SU-DHL-6 (cell line): ENCODE results near the gene SCRG1.

Source experiments
- H2AFZ ChIP-seq: fragments of 200-600 bp; sonication (generic); 2 replicates; pipeline ENCODE4 v1.6.1; 2014; ENCODE audit warnings: low read depth, mild to moderate bottlenecking, moderate library complexity, mixed read lengths, antibody characterized with exemption, low read length; ENCODE audit not compliant: severe bottlenecking
- H3F3A ChIP-seq: fragments of 200-600 bp; shearing (Covaris generic); 2 replicates; pipeline ENCODE4 v1.6.0; 2016; ENCODE audit warnings: antibody characterized with exemption, mild to moderate bottlenecking; ENCODE audit not compliant: insufficient read depth
- H3K27ac ChIP-seq: fragments of 200-600 bp; sonication (generic); 2 replicates; pipeline ENCODE4 v1.5.1; 2016; ENCODE audit warnings: low read depth, mild to moderate bottlenecking, low read length, moderate library complexity, mixed read lengths
- H3K27me3 ChIP-seq: fragments of 200-600 bp; sonication (generic), shearing (Covaris generic); 2 replicates; pipeline ENCODE4 v1.6.0; 2014; ENCODE audit warnings: mild to moderate bottlenecking, low read length
- H3K36me3 ChIP-seq: fragments of 200-600 bp; sonication (generic); 2 replicates; pipeline ENCODE4 v1.6.1; 2014; ENCODE audit warnings: mild to moderate bottlenecking, low read length, mixed read lengths
- H3K4me2 ChIP-seq: fragments of 300-600, 200-600 bp; shearing (Covaris generic), sonication (generic); 2 replicates; pipeline ENCODE4 v1.6.0; 2014; ENCODE audit warnings: low read length, low read depth, mild to moderate bottlenecking; ENCODE audit not compliant: poor library complexity, severe bottlenecking
- H3K4me3 ChIP-seq: fragments of 200-600 bp; sonication (generic); 2 replicates; pipeline ENCODE4 v1.5.1; 2014; ENCODE audit warnings: antibody characterized with exemption, low read length, mild to moderate bottlenecking, mixed read lengths; ENCODE audit not compliant: insufficient read depth, poor library complexity, severe bottlenecking
- H3K79me2 ChIP-seq: fragments of 200-600 bp; sonication (generic); 2 replicates; pipeline ENCODE4 v1.6.1; 2014; ENCODE audit warnings: mild to moderate bottlenecking, low read length, moderate library complexity; ENCODE audit not compliant: insufficient read depth
- H3K9ac ChIP-seq: fragments of 200-600 bp; sonication (generic); 2 replicates; pipeline ENCODE4 v1.7.0; 2014; ENCODE audit warnings: mild to moderate bottlenecking, low read length
- H3K9me2 ChIP-seq: fragments of 200-600 bp; sonication (generic); replicated peaks from 2 replicates; pipeline ENCODE4 v1.6.1; 2014; ENCODE audit warnings: low read length; ENCODE audit not compliant: insufficient read depth
- H3K9me3 ChIP-seq: fragments of 200-600 bp; sonication (generic); 2 replicates; pipeline ENCODE4 v1.6.1; 2014; ENCODE audit warnings: low read length, mixed read lengths; ENCODE audit not compliant: insufficient read depth
- H4K20me1 ChIP-seq: fragments of 200-600 bp; sonication (generic); 2 replicates; pipeline ENCODE4 v1.6.1; 2014; ENCODE audit warnings: low read depth, mild to moderate bottlenecking, antibody characterized with exemption, low read length, moderate library complexity, mixed read lengths
- CTCF ChIP-seq: fragments of 200-600 bp; sonication (generic); IDR thresholded peaks from one replicate; pipeline ENCODE4 v1.5.1; 2017; ENCODE audit warnings: antibody characterized with exemption, mild to moderate bottlenecking, low read length, moderate library complexity; ENCODE audit not compliant: insufficient read depth, poor library complexity, severe bottlenecking
- EZH2phosphoT487 ChIP-seq: fragments of 200-600 bp; sonication (generic), shearing (Covaris generic); conservative IDR thresholded peaks from 2 replicates; pipeline ENCODE4 v1.6.1; 2018; ENCODE audit warnings: mild to moderate bottlenecking, antibody characterized with exemption, low read length, moderate library complexity, mixed read lengths

The SCRG1 gene

GRCh38 chr4:173391701-173392100 is 7.2 kb downstream of the SCRG1 start:
- H3K4me3 ChIP-seq, result no peak overlapping the region
- no peaks in the 10 kb centered on the region for H3K27me3 ChIP-seq
- no peaks in the 10 kb centered on the region for H3F3A ChIP-seq
- no peaks in the 10 kb centered on the region; the same call in 1 of the 2 replicates for H3K36me3 ChIP-seq
- no peak overlapping the region for H3K4me2 ChIP-seq
- TF ChIP-seq CTCF (no peak), EZH2phosphoT487 (no peak)
- no peak overlapping the region for H3K27ac ChIP-seq
- no peaks in the 10 kb centered on the region for H4K20me1 ChIP-seq
- no peak overlapping the region for H3K9ac ChIP-seq
- no peaks in the 10 kb centered on the region for H3K9me3 ChIP-seq
- no peaks in the 10 kb centered on the region for H3K79me2 ChIP-seq
- H3K9me2 ChIP-seq, result no peaks in the 10 kb centered on the region
- H2AFZ ChIP-seq, result no peak overlapping the region

GRCh38 chr4:173386751-173387150 is 12.2 kb downstream of the SCRG1 start:
- Histone ChIP-seq H3K9me3 (no peaks in the 10 kb centered on the region), H3K79me2 (no peaks in the 10 kb centered on the region), H3K27ac (no peak overlapping the region), H3K4me3 (no peak overlapping the region), H3K9me2 (no peaks in the 10 kb centered on the region), H3F3A (no peaks in the 10 kb centered on the region), H3K27me3 (no peaks in the 10 kb centered on the region), H2AFZ (no peak overlapping the region), H3K36me3 (peaks cover 8% of the 10 kb centered on the region; the same call in 1 of the 2 replicates), H4K20me1 (no peaks in the 10 kb centered on the region), H3K9ac (no peak overlapping the region), H3K4me2 (no peak overlapping the region)
- TF ChIP-seq EZH2phosphoT487 (no peak), CTCF (no peak)

GRCh38 chr4:173382349-173382748 is 16.6 kb downstream of the SCRG1 start:
- Histone ChIP-seq H3K4me2 (no peak overlapping the region), H2AFZ (no peak overlapping the region), H3K9me2 (no peaks in the 10 kb centered on the region), H3F3A (peaks cover 9% of the 10 kb centered on the region; the same call in 1 of the 2 replicates), H3K4me3 (no peak overlapping the region), H4K20me1 (no peaks in the 10 kb centered on the region), H3K27me3 (no peaks in the 10 kb centered on the region), H3K27ac (no peak overlapping the region), H3K36me3 (peaks cover 19% of the 10 kb centered on the region), H3K79me2 (no peaks in the 10 kb centered on the region), H3K9ac (no peak overlapping the region), H3K9me3 (no peaks in the 10 kb centered on the region)
- no peak for TF ChIP-seq CTCF
- TF ChIP-seq EZH2phosphoT487, result no peak

GRCh38 chr4:173381610-173382009 is 17.3 kb downstream of the SCRG1 start:
- Histone ChIP-seq H3K27ac (no peak overlapping the region), H4K20me1 (no peaks in the 10 kb centered on the region), H3F3A (peaks cover 10% of the 10 kb centered on the region; the same call in 1 of the 2 replicates), H2AFZ (no peak overlapping the region), H3K27me3 (no peaks in the 10 kb centered on the region), H3K36me3 (peaks cover 24% of the 10 kb centered on the region), H3K9me2 (no peaks in the 10 kb centered on the region), H3K9ac (no peak overlapping the region), H3K4me3 (no peak overlapping the region), H3K79me2 (no peaks in the 10 kb centered on the region), H3K9me3 (no peaks in the 10 kb centered on the region), H3K4me2 (no peak overlapping the region)
- TF ChIP-seq EZH2phosphoT487 (no peak), CTCF (no peak)
